GM10266 (cell line): Measurements from ENCODE around the gene FAM167B.

Source experiments
- DNase-seq: peaks from one replicate; pipeline ENCODE4 v3.0.0; 2012; ENCODE audit errors: extremely low spot score
- TF ChIP-seq, protein P1 (sequence below): IDR thresholded peaks from 2 replicates; pipeline ENCODE4 v1.5.1; 2012; ENCODE audit warnings: mild to moderate bottlenecking, low read depth; ENCODE audit not compliant: control insufficient read depth, insufficient read depth; ENCODE audit errors: missing control alignments

FAM167B gene

DNA sequence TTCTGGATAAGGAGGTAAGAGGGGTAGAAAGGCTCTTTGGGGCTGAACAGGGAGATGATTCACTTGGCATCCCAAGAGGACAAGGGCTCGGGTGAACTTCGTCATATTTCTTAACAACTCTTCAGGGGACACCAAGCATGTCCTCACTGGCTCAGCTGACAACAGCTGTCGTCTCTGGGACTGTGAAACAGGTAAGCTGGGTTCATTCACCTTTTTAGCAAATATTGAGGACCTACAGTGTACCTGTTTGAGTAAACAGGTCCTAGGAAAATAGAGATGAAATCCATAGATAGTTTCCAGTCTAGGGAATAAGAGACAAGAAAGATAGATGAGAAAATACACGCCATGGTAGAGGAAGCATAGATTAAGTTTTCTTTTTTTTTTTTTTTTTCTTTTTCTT lies 22.7 kb upstream of the FAM167B start:
- DNase-seq = no peak
- TF ChIP-seq, protein P1, sequence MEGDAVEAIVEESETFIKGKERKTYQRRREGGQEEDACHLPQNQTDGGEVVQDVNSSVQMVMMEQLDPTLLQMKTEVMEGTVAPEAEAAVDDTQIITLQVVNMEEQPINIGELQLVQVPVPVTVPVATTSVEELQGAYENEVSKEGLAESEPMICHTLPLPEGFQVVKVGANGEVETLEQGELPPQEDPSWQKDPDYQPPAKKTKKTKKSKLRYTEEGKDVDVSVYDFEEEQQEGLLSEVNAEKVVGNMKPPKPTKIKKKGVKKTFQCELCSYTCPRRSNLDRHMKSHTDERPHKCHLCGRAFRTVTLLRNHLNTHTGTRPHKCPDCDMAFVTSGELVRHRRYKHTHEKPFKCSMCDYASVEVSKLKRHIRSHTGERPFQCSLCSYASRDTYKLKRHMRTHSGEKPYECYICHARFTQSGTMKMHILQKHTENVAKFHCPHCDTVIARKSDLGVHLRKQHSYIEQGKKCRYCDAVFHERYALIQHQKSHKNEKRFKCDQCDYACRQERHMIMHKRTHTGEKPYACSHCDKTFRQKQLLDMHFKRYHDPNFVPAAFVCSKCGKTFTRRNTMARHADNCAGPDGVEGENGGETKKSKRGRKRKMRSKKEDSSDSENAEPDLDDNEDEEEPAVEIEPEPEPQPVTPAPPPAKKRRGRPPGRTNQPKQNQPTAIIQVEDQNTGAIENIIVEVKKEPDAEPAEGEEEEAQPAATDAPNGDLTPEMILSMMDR = no peak

GRCh38 chr1:32228771-32229170 lies 18.3 kb upstream of the FAM167B start:
- TF ChIP-seq, protein P1 = no peak

GRCh38 chr1:32231843-32232432 lies 15.1 kb upstream of the FAM167B start:
- TF ChIP-seq, protein P1 = no peak
- no peak for DNase-seq

More at GRCh38 chr1:32228771-32229170, 18.3 kb upstream of the FAM167B start:
- no peak for DNase-seq

GRCh38 chr1:32232558-32233304 lies 14.3 kb upstream of the FAM167B start:
- no peak for DNase-seq
- TF ChIP-seq, protein P1 = no peak

DNA sequence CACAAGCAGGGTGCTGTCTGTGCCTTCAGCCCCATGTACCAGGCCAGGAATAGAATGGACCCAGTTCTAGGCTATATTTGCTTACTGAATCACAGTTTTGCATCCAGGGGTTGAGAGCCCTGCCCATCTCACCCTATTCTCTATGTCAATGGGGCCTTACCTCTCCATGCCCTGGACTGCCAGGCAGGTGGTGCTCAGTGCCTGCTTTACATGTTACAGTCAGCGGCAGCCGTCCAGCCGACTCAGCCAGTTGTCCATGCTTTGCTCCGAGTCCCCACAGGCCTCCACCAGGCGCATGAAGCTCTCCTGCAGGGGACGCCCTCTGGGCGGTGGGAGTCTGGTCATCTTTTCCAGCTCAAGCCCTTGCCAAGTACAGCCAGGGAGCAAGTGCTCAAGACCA lies 12.2 kb upstream of the FAM167B start:
- TF ChIP-seq, protein P1 = no peak
- no peak for DNase-seq

- TF ChIP-seq, protein P1 = no peak
- no peak for DNase-seq
These were observed 7.7 kb upstream of the FAM167B start for GRCh38 chr1:32239337-32239736.

DNA sequence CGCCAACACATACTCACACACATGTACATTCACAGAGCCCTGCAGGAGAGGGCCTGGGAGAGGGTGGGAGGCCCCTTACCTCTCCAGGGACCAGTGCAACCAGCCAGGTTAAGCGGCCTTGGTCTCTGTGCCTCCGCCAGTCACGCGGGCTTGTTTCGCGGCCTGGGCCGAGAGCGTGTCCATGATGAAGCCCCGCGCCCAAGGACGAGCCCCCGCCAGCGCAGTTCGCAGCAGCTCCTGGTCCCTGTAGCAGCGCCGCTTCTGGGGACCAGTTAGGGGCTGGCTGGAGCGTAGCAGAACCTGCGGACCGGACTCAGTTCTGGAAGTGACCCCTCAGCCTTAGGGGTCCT lies 7.3 kb upstream of the FAM167B start:
- DNase-seq = no peak
- TF ChIP-seq, protein P1 = no peak
